ENCODE data around the gene CCDC43. TPM values are rescaled to one million over a fixed set of nuclear protein-coding genes. Genes with fewer than 3 reads are reported as not detected.

CCDC43 gene, protein sequence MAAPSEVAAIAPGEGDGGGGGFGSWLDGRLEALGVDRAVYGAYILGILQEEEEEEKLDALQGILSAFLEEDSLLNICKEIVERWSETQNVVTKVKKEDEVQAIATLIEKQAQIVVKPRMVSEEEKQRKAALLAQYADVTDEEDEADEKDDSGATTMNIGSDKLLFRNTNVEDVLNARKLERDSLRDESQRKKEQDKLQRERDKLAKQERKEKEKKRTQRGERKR
- total RNA-seq, result 10 to 100 TPM; 19.0 to 32.9 (median 29.0) TPM
- polyA plus RNA-seq, result 10 to 100 TPM; 20.9 to 21.8 TPM
- long read RNA-seq, donor 1, transcript CCDC43-202 (4 exons, 2,058 nt), result minor isoform, 5 of 54 reads
- long read RNA-seq, donor 1, transcript CCDC43-201 (5 exons, 2,082 nt), result major isoform, 44 of 54 reads
- long read RNA-seq, donor 1, partial matches to known transcripts, result 1 of 54 reads
- long read RNA-seq, donor 1, other reads (novel, unspliced or antisense), result 3 of 54 reads
- long read RNA-seq, donor 2, transcript CCDC43-201 (5 exons, 2,082 nt), result major isoform, 96 of 110 reads
- long read RNA-seq, donor 2, transcript CCDC43-202 (4 exons, 2,058 nt), result minor isoform, 9 of 110 reads
- long read RNA-seq, donor 2, partial matches to known transcripts, result 2 of 110 reads
- long read RNA-seq, donor 2, other reads (novel, unspliced or antisense), result 3 of 110 reads
- long read RNA-seq, donor 3, transcript CCDC43-202 (4 exons, 2,058 nt), result minor isoform, 6 of 45 reads
- long read RNA-seq, donor 3, transcript CCDC43-201 (5 exons, 2,082 nt), result major isoform, 35 of 45 reads
- long read RNA-seq, donor 3, partial matches to known transcripts, result 0 of 45 reads
- long read RNA-seq, donor 3, other reads (novel, unspliced or antisense), result 2 of 45 reads

DNA sequence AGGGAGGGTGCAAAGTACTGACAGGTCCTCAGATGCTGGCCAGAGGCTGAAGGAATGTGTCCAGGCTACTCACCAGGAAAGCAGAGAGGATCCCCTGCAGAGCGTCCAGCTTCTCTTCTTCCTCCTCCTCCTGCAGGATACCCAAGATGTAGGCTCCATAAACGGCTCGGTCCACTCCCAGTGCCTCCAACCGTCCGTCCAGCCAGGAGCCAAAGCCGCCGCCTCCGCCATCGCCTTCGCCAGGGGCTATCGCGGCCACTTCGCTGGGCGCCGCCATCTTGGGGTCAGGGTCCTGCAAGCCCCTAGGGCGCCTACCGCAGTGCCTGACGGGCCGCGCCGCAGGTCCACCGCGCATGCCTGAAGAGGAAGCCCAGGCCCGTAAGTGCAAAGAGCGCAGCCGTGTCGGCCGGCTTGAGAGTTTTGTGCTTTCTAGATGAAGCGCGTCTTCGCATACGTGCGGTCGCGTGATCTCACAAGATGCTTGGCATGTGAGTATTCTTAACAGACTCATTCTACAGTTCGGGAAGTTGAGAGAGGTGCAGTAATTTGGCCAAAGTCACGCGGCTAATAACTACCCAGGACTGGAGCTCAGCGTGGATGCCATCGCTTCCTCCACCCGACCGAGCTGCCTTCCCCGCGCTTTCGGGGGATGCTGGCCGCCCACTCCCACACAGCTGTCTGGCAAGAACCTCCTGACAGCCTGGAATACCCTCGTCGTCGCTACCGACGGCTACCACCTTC is at the start of gene CCDC43:
CCDC43 (minus strand) TSS at position 300 of the 741 bp plus-strand sequence; CDS start at position 277, 23 bp downstream.
- no peaks in the 10 kb centered on the region for H3K9me3 ChIP-seq
- peak within 1 kb of the TSS; percentile 61 to 98 (median 85) for H3K4me3 ChIP-seq
- ATAC-seq, result peak; percentile 95 to 100 (median 100)
- H3K27ac ChIP-seq, result peak within 1 kb of the TSS in 11 of 12 donors; percentile 44 to 89 (median 79)
- intact Hi-C loops (cut with DNase I), result loop anchor here in 1 of 10 donors (10.0 kb wide), 1 partner anchor 65 kb away; the partner anchor contains the start of gene ADAM11
- H3K4me1 ChIP-seq, result peaks cover 0 to 25% (median 15%) of the 10 kb centered on the region in 12 donors
- peaks cover 0 to 26% (median 11%) of the 10 kb centered on the region in 9 donors for H3K36me3 ChIP-seq
- peak in 1 of 2 donors; percentile 54 for TF ChIP-seq POLR2A (IDR thresholded peaks at IDR 0.05)
- TF ChIP-seq, protein P1, sequence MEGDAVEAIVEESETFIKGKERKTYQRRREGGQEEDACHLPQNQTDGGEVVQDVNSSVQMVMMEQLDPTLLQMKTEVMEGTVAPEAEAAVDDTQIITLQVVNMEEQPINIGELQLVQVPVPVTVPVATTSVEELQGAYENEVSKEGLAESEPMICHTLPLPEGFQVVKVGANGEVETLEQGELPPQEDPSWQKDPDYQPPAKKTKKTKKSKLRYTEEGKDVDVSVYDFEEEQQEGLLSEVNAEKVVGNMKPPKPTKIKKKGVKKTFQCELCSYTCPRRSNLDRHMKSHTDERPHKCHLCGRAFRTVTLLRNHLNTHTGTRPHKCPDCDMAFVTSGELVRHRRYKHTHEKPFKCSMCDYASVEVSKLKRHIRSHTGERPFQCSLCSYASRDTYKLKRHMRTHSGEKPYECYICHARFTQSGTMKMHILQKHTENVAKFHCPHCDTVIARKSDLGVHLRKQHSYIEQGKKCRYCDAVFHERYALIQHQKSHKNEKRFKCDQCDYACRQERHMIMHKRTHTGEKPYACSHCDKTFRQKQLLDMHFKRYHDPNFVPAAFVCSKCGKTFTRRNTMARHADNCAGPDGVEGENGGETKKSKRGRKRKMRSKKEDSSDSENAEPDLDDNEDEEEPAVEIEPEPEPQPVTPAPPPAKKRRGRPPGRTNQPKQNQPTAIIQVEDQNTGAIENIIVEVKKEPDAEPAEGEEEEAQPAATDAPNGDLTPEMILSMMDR (IDR thresholded peaks at IDR 0.05), result no peak
- no peaks in the 10 kb centered on the region for H3K27me3 ChIP-seq
- peak; percentile 85 to 95 (median 92) for DNase-seq
- WGBS, 4 donors, result 0% methylated on average over 41 to 51 of the region's 51 CpGs

DNA sequence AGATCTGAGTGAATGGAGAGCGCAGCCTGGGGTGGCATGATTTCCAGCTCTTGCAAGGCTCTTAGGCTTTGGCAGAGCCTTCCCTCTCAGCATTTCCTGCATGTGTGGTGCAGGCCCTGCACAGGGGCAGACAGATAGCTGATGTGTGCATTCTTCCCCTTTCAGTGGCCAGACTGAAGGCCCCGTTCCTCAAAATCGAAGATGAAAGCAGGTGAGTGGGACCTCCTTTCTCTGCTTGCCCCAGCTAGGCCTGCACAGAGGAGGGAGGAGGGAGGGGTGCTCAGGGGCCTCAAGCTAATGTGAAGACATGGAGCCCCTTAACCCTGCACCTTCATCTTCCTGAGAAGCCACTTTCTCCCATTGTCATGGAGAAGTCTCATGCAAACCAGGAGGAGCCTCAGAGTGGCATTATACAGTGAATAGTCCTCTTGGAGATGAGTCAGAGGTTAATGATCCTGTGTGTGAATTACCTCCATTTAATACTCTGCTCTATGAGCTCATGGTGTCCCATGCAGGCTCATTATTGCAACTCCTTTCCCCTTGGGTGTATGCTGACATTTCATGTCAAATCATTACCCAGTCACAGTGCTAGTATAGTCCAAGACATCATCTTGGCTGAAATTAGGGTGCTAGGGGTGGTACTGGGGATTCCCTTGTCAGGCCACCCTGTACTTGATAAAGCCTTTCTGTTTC is 48.8 kb upstream of the CCDC43 start:
- TF ChIP-seq, protein P1 (IDR thresholded peaks at IDR 0.05), result no peak
- no peak for TF ChIP-seq POLR2A (IDR thresholded peaks at IDR 0.05)
- intact Hi-C loops (cut with DNase I), result no loop called here
- no peaks in the 10 kb centered on the region for H3K27me3 ChIP-seq
- no peak overlapping the region for H3K27ac ChIP-seq
- WGBS, 4 donors, result 80 to 92% (median 88%) methylated on average over 1 to 3 of the region's 3 CpGs
- peaks cover 0 to 23% (median 5%) of the 10 kb centered on the region in 9 donors for H3K36me3 ChIP-seq
- DNase-seq, result no peak
- no peaks in the 10 kb centered on the region for H3K4me1 ChIP-seq
- no peak for ATAC-seq
- no peaks in the 10 kb centered on the region for H3K9me3 ChIP-seq
- H3K4me3 ChIP-seq, result no peak overlapping the region

GRCh38 chr17:44736551-44737240 is 47.1 kb upstream of the CCDC43 start:
- ATAC-seq (no peak), DNase-seq (no peak)
- Histone ChIP-seq H3K27me3 (no peaks in the 10 kb centered on the region), H3K4me3 (no peak overlapping the region), H3K9me3 (no peaks in the 10 kb centered on the region), H3K36me3 (peaks cover 0 to 22% (median 5%) of the 10 kb centered on the region in 9 donors), H3K27ac (no peak overlapping the region), H3K4me1 (no peaks in the 10 kb centered on the region)
- intact Hi-C loops (cut with DNase I), result no loop called here
- TF ChIP-seq, protein P1 (IDR thresholded peaks at IDR 0.05), result no peak
- no peak for TF ChIP-seq POLR2A (IDR thresholded peaks at IDR 0.05)
- 66 to 81% (median 76%) methylated on average over 8 to 12 of the region's 12 CpGs for WGBS, 4 donors

All from heart left ventricle (tissue), 16 donors.